ENCODE data around the gene RANBP1.

RANBP1 gene

GRCh38 chr22:20109411-20110358, 6.2 kb upstream of the RANBP1 start:
- no peak for DNase-seq

GRCh38 chr22:20110359-20110985, 5.4 kb upstream of the RANBP1 start:
- no peak for DNase-seq

- DNase-seq = peak; percentile 26
These were observed 4.7 kb upstream of the RANBP1 start for GRCh38 chr22:20111045-20111688.

GRCh38 chr22:20111689-20112622, 3.9 kb upstream of the RANBP1 start:
- no peak for DNase-seq

GRCh38 chr22:20112623-20113511, 3.0 kb upstream of the RANBP1 start:
- no peak for DNase-seq

GRCh38 chr22:20113551-20114310, 2.2 kb upstream of the RANBP1 start:
- no peak for DNase-seq

- DNase-seq = no peak
These were observed 1.1 kb upstream of the RANBP1 start for GRCh38 chr22:20114506-20115475.

- DNase-seq = no peak
These were observed 559 bp downstream of the RANBP1 start for GRCh38 chr22:20116376-20116950.

- DNase-seq = peak; percentile 98
These were observed 1.2 kb downstream of the RANBP1 start, which contains the start of gene TRMT2A for GRCh38 chr22:20116951-20117632. TRMT2A (minus strand) TSS chr22:20117226; CDS start chr22:20116906, 320 bp downstream.

- peak; percentile 31 for DNase-seq
These were observed 1.9 kb downstream of the RANBP1 start for GRCh38 chr22:20117633-20118299.

GRCh38 chr22:20118300-20119020, 2.6 kb downstream of the RANBP1 start:
- no peak for DNase-seq

GRCh38 chr22:20121856-20122415, 6.0 kb downstream of the RANBP1 start:
- DNase-seq = no peak

GRCh38 chr22:20123366-20124082, 7.6 kb downstream of the RANBP1 start:
- no peak for DNase-seq

GRCh38 chr22:20124083-20124787, 8.3 kb downstream of the RANBP1 start:
- DNase-seq = no peak
